IMR-90 (cell line): ENCODE results near the gene RNU2-1.

Experiments used
- BHLHE40 ChIP-seq: fragments of 150-350 bp; IDR thresholded peaks from 2 replicates; pipeline ENCODE4 v1.6.1; 2016; ENCODE audit warnings: mild to moderate bottlenecking, low read depth, low read length
- POLR2A ChIP-seq: IDR thresholded peaks from 2 replicates; pipeline ENCODE4 v1.6.1; 2012; ENCODE audit warnings: mild to moderate bottlenecking, low read depth, low read length
- TF ChIP-seq, protein P1 (sequence below): conservative IDR thresholded peaks from 2 replicates; pipeline ENCODE4 v1.5.1; 2012; ENCODE audit warnings: mild to moderate bottlenecking, low read depth, low read length, improper control_type of control experiment

DNA sequence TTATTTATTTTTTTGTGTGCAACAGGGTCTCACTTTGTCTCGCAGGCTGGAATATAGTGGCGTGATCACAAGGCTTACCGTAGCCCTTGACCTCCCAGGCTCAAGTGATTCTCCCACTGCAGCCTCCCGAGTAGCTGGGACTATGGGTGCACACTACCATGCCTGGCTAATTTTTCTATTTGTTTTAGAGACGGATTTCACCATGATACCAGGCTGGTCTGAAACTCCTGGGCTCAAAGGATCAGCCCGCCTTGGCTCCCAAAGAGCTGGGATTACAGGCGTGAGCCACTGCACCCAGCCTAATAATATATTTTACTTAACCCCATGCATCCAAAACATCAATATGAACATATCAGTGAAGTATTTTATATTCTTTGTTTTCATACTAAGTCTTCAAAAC is 7.4 kb downstream of the RNU2-1 start:
- no peak for TF ChIP-seq POLR2A
- TF ChIP-seq BHLHE40, result no peak
- TF ChIP-seq, protein P1, sequence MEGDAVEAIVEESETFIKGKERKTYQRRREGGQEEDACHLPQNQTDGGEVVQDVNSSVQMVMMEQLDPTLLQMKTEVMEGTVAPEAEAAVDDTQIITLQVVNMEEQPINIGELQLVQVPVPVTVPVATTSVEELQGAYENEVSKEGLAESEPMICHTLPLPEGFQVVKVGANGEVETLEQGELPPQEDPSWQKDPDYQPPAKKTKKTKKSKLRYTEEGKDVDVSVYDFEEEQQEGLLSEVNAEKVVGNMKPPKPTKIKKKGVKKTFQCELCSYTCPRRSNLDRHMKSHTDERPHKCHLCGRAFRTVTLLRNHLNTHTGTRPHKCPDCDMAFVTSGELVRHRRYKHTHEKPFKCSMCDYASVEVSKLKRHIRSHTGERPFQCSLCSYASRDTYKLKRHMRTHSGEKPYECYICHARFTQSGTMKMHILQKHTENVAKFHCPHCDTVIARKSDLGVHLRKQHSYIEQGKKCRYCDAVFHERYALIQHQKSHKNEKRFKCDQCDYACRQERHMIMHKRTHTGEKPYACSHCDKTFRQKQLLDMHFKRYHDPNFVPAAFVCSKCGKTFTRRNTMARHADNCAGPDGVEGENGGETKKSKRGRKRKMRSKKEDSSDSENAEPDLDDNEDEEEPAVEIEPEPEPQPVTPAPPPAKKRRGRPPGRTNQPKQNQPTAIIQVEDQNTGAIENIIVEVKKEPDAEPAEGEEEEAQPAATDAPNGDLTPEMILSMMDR, result no peak
